C4-2B (cell line): ENCODE results near the gene FAM83F.

Source experiments
- H3K27ac ChIP-seq: fragments of 450-650 bp; 2 replicates; pipeline ENCODE4 v1.5.1; 2017
- ZFX ChIP-seq: fragments of 450-650 bp; IDR thresholded peaks from 2 replicates; pipeline ENCODE4 v1.6.1; 2017
- TF ChIP-seq, protein P1 (sequence below): fragments of 450-650 bp; conservative IDR thresholded peaks from 2 replicates; pipeline ENCODE4 v1.5.1; 2017; ENCODE audit warnings: mild to moderate bottlenecking

Gene FAM83F

GRCh38 chr22:40041366-40042137 is 46.8 kb downstream of the FAM83F start:
- TF ChIP-seq ZFX = no peak
- TF ChIP-seq, protein P1, sequence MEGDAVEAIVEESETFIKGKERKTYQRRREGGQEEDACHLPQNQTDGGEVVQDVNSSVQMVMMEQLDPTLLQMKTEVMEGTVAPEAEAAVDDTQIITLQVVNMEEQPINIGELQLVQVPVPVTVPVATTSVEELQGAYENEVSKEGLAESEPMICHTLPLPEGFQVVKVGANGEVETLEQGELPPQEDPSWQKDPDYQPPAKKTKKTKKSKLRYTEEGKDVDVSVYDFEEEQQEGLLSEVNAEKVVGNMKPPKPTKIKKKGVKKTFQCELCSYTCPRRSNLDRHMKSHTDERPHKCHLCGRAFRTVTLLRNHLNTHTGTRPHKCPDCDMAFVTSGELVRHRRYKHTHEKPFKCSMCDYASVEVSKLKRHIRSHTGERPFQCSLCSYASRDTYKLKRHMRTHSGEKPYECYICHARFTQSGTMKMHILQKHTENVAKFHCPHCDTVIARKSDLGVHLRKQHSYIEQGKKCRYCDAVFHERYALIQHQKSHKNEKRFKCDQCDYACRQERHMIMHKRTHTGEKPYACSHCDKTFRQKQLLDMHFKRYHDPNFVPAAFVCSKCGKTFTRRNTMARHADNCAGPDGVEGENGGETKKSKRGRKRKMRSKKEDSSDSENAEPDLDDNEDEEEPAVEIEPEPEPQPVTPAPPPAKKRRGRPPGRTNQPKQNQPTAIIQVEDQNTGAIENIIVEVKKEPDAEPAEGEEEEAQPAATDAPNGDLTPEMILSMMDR = no peak
- H3K27ac ChIP-seq = peak overlapping the region; percentile 91

DNA sequence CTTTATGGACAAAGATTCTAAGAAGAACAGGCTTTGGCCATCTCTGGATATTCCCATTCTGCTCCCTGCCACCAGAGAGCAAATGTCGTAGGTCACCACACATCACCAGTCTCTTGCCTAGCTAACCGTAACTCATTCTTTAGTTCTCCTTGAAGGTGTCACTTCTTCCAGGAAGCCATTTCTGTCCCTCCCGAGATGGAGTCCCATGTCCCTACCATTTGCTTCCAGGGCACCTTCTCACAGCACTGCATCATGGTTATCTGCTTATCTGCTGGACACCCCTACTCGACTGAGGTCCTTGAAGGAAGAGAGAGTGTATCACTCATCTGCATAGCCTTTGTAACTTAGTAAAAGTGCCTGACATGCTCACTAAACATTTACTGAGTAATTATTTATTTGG is 47.6 kb downstream of the FAM83F start:
- H3K27ac ChIP-seq = peak overlapping the region; percentile 91

DNA sequence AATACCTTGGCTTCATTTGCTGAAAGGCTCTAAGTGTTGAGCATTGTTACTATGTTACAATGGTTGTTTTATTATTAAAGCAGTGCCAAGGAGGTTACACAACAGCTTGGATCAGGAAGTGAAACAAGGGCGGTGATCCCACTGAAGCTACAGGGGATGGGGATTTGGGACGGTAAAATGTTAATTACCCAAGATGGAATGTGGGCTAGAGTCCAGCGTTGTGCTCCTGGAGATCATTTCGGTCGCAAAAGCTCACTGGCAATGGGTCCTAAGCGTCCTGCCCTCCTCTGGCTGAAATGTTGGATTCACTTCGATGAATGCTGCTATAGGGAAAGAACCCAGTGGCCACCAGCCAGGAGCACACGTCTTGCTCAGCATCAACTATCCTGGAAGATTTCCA is 48.3 kb downstream of the FAM83F start:
- TF ChIP-seq, protein P1 = peak; percentile 16
- no peak for TF ChIP-seq ZFX

More for the DNA sequence above, 47.6 kb downstream of the FAM83F start:
- TF ChIP-seq, protein P1 = no peak
- no peak for TF ChIP-seq ZFX

GRCh38 chr22:40043793-40044101 is 49.0 kb downstream of the FAM83F start:
- H3K27ac ChIP-seq = peak overlapping the region; percentile 63
- TF ChIP-seq, protein P1 = no peak
- TF ChIP-seq ZFX = no peak

More for the DNA sequence above, 48.3 kb downstream of the FAM83F start:
- peak overlapping the region; percentile 63 for H3K27ac ChIP-seq

- peak overlapping the region; percentile 63 for H3K27ac ChIP-seq
- TF ChIP-seq, protein P1 = no peak
- no peak for TF ChIP-seq ZFX
Measured at GRCh38 chr22:40044102-40044869, 49.5 kb downstream of the FAM83F start.

DNA sequence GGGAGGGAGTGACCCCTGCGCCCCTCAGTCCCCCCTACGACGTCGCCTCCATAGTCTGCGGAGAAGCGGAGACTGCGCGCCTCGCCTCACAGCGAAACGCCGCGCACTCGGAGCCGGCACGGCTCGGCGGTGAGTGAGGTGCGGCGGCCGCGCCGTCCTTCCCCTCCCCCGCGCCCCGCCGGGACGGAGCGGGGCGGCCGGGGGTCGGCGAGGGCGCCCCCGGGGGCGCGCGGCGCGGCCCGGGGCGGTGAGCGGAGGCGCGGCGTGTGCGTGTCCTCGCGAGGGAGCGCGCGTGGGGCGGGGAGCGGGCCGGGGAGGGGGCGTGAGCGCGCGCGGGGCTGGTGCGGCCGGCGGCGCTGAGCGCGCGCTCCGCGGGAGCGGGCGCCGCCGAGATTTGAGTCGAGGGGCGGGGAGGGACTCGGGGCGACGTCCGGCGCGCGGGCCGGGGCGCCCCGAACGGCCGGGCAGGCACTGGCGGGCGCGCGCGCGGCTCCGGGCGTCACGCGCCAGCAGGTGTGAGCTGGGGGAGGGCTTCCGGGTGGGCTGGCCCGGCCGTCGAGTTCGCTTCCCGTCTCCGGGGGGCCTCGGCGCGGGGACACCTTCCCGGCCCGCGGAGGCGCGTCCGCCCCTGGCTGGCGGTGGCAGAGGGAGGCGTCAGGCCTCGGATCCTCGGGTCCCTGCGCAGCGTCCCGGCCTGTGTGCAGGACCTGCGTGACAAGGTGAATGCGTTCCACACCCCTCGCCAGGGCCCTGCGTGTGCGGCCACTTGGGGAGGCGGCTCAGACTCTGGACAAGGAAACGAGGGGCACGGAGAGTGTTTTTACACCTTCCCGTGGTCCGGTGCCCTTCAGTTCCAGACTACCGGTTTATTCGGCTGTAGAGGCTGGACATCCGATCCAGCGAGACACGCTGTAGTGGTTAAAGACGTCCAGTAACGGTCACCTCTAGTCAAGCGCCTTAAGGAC is 50.4 kb downstream of the FAM83F start:
- peak overlapping the region; percentile 63 for H3K27ac ChIP-seq
- TF ChIP-seq, protein P1 = no peak
- TF ChIP-seq ZFX = peak; percentile 49; the same call in 1 of the 2 replicates
